GM12865 (cell line): ENCODE data around the gene PGAM4.

ENCODE experiments used
- DNase-seq: peaks from one replicate; pipeline ENCODE4 v3.0.0; 2010; ENCODE audit warnings: low read depth
- H3K4me3 ChIP-seq: 2 replicates; pipeline ENCODE4 v1.5.1; 2011; ENCODE audit warnings: mild to moderate bottlenecking, low read depth, low read length, control low read depth
- CTCF ChIP-seq: IDR thresholded peaks from 2 replicates; pipeline ENCODE4 v1.5.1; 2011; ENCODE audit warnings: low read length, control low read depth, low read depth, inconsistent platforms; ENCODE audit not compliant: insufficient read depth; ENCODE audit errors: missing control alignments

Gene PGAM4

GRCh38 chrX:77969538-77969937 is at the start of gene PGAM4:
Gene PGAM4 (minus strand): TSS chrX:77969638. CDS start chrX:77969638, 0 bp downstream.
- TF ChIP-seq CTCF: no peak
- H3K4me3 ChIP-seq: no peak within 1 kb of the TSS
- no peak for DNase-seq

DNA sequence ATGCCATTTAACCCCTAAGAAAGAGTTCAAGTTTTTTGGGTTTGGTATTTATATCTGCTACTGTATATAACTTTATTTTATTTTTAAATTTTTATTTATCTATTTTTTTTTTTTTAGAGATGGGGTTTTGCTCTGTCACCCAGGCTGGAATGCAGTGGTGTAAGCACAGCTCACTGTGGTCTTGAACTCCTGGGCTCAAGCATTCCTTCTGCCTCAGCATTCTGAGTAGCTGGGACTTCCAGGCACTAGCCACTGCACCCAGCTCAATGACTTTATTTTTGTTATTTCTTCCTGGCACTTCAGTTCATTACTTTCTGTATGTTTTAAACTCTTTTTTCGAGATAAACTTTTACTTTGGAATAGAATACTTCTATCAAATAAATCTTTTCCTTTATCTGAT is 42.4 kb upstream of the PGAM4 start:
- H3K4me3 ChIP-seq: no peak overlapping the region
- no peak for DNase-seq
- no peak for TF ChIP-seq CTCF

DNA sequence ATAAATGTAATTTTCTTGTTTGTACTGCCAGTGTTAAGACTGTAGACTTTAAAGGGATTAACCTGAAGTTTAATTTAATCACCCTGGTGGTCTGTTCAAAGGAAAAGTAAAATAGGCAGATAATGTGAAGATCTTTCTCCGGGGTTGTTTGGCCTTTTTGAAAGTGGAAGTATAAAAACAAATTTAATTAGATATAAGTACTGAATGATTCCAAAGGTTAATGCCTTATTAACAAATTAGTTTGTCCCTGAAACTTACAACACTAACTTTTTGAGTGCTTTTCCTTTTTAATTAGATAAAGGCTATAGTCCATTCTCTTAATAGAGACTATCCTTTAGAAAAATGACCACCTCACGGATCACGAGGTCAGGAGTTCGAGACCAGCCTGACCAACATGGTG is 10.4 kb upstream of the PGAM4 start:
- DNase-seq: no peak
- TF ChIP-seq CTCF: no peak
- H3K4me3 ChIP-seq: no peak overlapping the region

DNA sequence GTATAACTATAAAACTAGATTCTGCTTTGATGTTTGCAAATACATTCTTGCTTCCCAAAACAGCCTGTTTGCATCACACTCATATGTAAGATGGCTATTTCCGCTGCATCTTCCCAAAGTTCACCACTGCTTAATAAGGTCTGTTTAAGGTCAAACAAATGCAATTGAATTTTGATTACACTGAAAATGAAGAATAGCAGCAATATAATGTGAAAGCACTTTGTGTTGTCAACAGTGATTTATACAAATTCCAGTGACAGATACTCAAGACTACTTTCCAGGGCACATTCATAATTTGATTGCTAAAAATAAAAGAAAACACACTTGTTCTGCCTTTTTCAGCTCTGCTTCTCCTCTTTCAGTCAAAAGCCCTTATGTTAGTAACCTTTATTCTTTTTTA is 8.1 kb upstream of the PGAM4 start:
- TF ChIP-seq CTCF: no peak
- no peak for DNase-seq
- no peak overlapping the region for H3K4me3 ChIP-seq

GRCh38 chrX:77977095-77977494 is 7.7 kb upstream of the PGAM4 start:
- DNase-seq: no peak
- H3K4me3 ChIP-seq: no peak overlapping the region
- no peak for TF ChIP-seq CTCF

DNA sequence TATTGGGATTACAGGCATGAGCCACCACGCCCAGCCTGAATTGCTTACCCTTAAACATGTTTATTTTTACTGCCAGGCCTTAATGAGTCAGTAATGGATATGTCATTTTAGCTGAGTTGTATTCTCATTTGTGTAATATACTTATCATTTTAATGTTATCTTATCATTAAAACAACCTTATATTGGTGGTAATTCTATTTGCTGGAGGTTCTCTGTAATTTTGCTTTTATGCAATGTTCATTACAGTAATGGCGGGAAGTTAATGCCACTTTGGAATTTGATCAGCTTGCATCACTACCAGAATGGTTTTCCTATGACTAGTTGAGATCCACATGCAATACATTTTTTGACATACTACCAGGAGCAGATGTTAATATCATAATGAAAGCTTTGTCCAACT is 6.3 kb upstream of the PGAM4 start:
- DNase-seq: no peak
- TF ChIP-seq CTCF: no peak
- no peak overlapping the region for H3K4me3 ChIP-seq

DNA sequence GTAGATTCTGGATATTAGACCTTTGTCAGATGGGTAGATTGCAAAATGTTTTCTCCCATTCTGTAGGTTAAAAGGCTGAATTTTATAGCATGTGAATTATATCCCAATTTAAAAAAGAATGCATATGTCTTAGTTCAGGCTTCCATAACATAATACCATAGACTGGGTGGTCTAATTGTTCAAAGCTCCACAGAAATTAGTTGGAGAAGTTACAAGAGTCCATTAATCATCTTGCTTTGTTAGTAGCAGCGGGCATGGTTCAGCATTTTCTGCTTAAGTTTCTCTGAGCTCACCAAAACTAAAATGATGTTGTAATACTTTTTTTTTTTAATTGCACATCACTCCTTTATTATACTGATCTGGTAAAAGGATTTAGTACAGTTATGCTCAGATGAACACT is 1.8 kb downstream of the PGAM4 start:
- TF ChIP-seq CTCF: no peak
- no peak for DNase-seq
- H3K4me3 ChIP-seq: no peak overlapping the region
